Activated CD4-positive, alpha-beta memory T cell treated with anti-CD3 and anti-CD28 coated beads for 36 hours (primary cell): ENCODE data around the gene CD101. TPM values are rescaled to one million over a fixed set of nuclear protein-coding genes. Genes with fewer than 3 reads are reported as not detected.

Experiments used
- total RNA-seq, 2 experiments: library from RNA; stranded (reverse); gene quantifications; one replicate each; pipeline ENCODE4 v1.2.3, GENCODE V29; 2021

CD101 gene
- total RNA-seq, 2 experiments from 2014 or later = 0.14 to 0.19 TPM

Other genes with a start within 250 kb of the CD101 start
- gene CD2, start 247.3 kb upstream of the CD101 start, total RNA-seq = 100 to 1,000 TPM; 335 to 355 TPM
- 10 to 100 TPM; 13.5 to 14.2 TPM for gene PTGFRN, start 91.8 kb upstream of the CD101 start, total RNA-seq
- 100 to 1,000 TPM; 102 to 104 TPM for gene TTF2, start 58.6 kb downstream of the CD101 start, total RNA-seq
- gene TRIM45, start 120.0 kb downstream of the CD101 start, total RNA-seq = under 1 TPM; 0.53 to 0.69 TPM
- gene VTCN1, start 209.2 kb downstream of the CD101 start, total RNA-seq = not detected